MM.1S (cell line): Measurements from ENCODE around the gene TJP2.

Experiments used
- DNase-seq: peaks from one replicate; pipeline ENCODE4 v3.0.0-alpha.2; 2015
- H2AFZ ChIP-seq: fragments of 300-600 bp; sonication (generic); 2 replicates; pipeline ENCODE4 v1.6.0; 2016; ENCODE audit warnings: antibody characterized with exemption, low read length
- H3F3A ChIP-seq: fragments of 300-600 bp; sonication (generic); 2 replicates; pipeline ENCODE4 v1.6.1; 2016; ENCODE audit warnings: mild to moderate bottlenecking, antibody characterized with exemption, low read length, moderate library complexity, mixed read lengths; ENCODE audit not compliant: insufficient read depth
- H3K27ac ChIP-seq: fragments of 300-600 bp; sonication (generic); 2 replicates; pipeline ENCODE4 v1.5.1; 2016; ENCODE audit warnings: mild to moderate bottlenecking, low read length
- H3K27me3 ChIP-seq: fragments of 300-600 bp; sonication (generic); replicated peaks from 2 replicates; pipeline ENCODE4 v1.6.0; 2016; ENCODE audit warnings: low read length; ENCODE audit not compliant: insufficient read depth
- H3K36me3 ChIP-seq: fragments of 300-600 bp; sonication (generic); replicated peaks from 2 replicates; pipeline ENCODE4 v1.6.1; 2016; ENCODE audit warnings: mild to moderate bottlenecking, low read length, mixed read lengths; ENCODE audit not compliant: insufficient read depth
- H3K4me1 ChIP-seq: fragments of 300-600 bp; sonication (generic); 2 replicates; pipeline ENCODE4 v1.6.1; 2016; ENCODE audit warnings: low read length, mixed read lengths
- H3K4me2 ChIP-seq: fragments of 300-600 bp; sonication (generic); 2 replicates; pipeline ENCODE4 v1.6.0; 2016; ENCODE audit warnings: low read depth, low read length
- H3K4me3 ChIP-seq: fragments of 300-600 bp; sonication (generic); 2 replicates; pipeline ENCODE4 v1.5.1; 2016; ENCODE audit warnings: low read length, mixed read lengths
- H3K79me2 ChIP-seq: fragments of 300-600 bp; sonication (generic); 2 replicates; pipeline ENCODE4 v1.6.1; 2016; ENCODE audit warnings: mixed run types, low read length, mixed read lengths
- H3K9ac ChIP-seq: fragments of 300-600 bp; sonication (generic); 2 replicates; pipeline ENCODE4 v1.6.1; 2016; ENCODE audit warnings: low read length, mixed read lengths
- H3K9me2 ChIP-seq: fragments of 300-600 bp; sonication (generic); replicated peaks from 2 replicates; pipeline ENCODE4 v1.6.1; 2016; ENCODE audit warnings: mild to moderate bottlenecking, low read length, mixed read lengths; ENCODE audit not compliant: insufficient read depth
- H3K9me3 ChIP-seq: fragments of 300-600 bp; sonication (generic); replicated peaks from 2 replicates; pipeline ENCODE4 v1.6.1; 2016; ENCODE audit warnings: mild to moderate bottlenecking, low read length, mixed read lengths; ENCODE audit not compliant: insufficient read depth
- H4K20me1 ChIP-seq: fragments of 300-600 bp; sonication (generic); 2 replicates; pipeline ENCODE4 v1.6.1; 2016; ENCODE audit warnings: mild to moderate bottlenecking, low read length, moderate library complexity, mixed read lengths; ENCODE audit not compliant: insufficient read depth
- CTCF ChIP-seq: fragments of 300-600 bp; sonication (generic); IDR thresholded peaks from 2 replicates; pipeline ENCODE4 v1.5.1; 2016; ENCODE audit warnings: antibody characterized with exemption, low read length, mixed read lengths
- EZH2 ChIP-seq: fragments of 300-600 bp; sonication (generic); optimal IDR thresholded peaks from 2 replicates; pipeline ENCODE3; 2017; ENCODE audit warnings: low read depth, mild to moderate bottlenecking, antibody characterized with exemption, low read length, mixed read lengths
- EZH2phosphoT487 ChIP-seq: fragments of 300-600 bp; sonication (generic); IDR thresholded peaks from 2 replicates; pipeline ENCODE4 v1.6.1; 2018; ENCODE audit warnings: antibody characterized with exemption, low read length

The TJP2 gene

DNA sequence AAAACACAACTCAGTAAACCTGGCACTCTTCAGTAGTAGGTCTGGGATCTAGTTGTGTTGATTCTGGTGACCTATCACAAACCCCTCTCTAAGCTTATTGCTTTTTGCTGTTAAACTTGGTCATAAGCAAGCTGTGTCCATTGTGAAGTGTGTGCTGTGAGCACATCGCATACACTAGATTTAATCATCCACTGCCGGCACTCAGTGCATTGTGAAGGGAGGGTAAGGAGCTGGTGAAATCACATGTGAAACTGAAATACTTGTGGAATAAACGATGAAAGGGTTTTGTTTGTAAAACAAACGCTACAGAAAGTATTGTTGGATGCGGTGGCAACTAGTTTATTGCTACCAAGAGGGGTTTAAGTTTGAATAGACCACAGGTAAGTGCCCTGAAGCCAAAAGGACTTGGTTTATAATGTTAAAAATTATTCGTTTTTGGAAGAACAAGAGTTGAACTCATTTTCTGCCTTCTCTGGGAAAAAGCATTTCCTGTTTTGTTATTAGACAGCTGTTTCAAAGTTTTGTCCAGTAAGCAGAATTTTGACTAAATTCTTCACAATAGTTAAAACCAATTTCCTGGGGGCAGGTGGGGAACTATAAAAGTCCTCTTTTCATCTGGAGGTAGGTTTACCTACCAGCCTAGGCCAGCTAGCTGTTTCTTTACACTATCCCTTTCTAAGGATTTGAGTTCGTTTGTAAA, 24.6 kb downstream of the TJP2 start:
- Histone ChIP-seq H3K79me2 (peaks cover 92% of the 10 kb centered on the region), H3K9me3 (no peaks in the 10 kb centered on the region), H3K27ac (no peak overlapping the region), H3K27me3 (no peaks in the 10 kb centered on the region), H3K4me3 (no peak overlapping the region), H3K4me1 (no peaks in the 10 kb centered on the region), H3F3A (no peaks in the 10 kb centered on the region), H4K20me1 (peaks cover 5% of the 10 kb centered on the region; the same call in 1 of the 2 replicates), H3K36me3 (no peaks in the 10 kb centered on the region), H3K9ac (no peak overlapping the region), H2AFZ (no peak overlapping the region), H3K9me2 (no peaks in the 10 kb centered on the region), H3K4me2 (no peak overlapping the region)
- DNase-seq: no peak
- TF ChIP-seq EZH2 (no peak), EZH2phosphoT487 (no peak), CTCF (no peak)

DNA sequence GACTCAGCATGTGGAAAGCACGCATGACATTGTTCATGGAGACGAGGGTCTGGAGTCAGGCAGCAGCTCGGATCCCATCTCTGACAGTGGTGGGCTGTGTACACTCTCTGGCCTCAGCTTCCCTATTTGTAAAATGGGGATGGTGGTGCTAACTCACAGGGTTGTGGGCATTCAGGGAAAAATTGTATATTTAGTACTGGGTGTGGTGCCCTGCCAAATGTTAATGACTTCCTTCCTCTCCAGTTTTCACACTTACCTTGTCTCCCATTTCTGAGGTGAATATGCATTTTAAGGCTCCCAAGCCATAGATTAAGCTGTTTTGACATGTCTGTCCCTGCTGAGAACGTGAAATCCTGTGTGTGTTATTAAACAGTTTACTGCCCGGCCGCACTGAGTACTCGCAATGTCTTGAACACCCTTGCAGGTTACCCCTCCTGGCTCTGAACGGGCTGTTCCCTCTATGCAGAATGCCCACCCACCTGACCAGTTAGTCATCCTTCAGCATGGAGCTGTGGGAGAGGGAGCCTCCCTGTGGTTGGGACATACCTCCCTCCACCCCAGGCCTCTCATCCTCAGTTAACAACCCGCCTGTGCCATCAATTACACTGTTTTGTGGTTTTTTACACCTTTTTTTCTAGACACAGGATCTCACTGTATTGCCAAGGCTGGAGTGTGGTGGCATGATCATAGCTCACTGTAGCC, 25.8 kb downstream of the TJP2 start:
- Histone ChIP-seq H3K4me1 (no peaks in the 10 kb centered on the region), H3K4me3 (no peak overlapping the region), H3F3A (no peaks in the 10 kb centered on the region), H3K79me2 (peaks cover 92% of the 10 kb centered on the region), H3K4me2 (no peak overlapping the region), H3K9me3 (no peaks in the 10 kb centered on the region), H3K36me3 (no peaks in the 10 kb centered on the region), H2AFZ (no peak overlapping the region), H3K27me3 (no peaks in the 10 kb centered on the region), H3K9ac (no peak overlapping the region), H4K20me1 (no peaks in the 10 kb centered on the region), H3K9me2 (no peaks in the 10 kb centered on the region), H3K27ac (no peak overlapping the region)
- no peak for TF ChIP-seq CTCF
- TF ChIP-seq EZH2phosphoT487: no peak
- TF ChIP-seq EZH2: no peak
- no peak for DNase-seq

- no peaks in the 10 kb centered on the region for H3F3A ChIP-seq
- no peak overlapping the region for H2AFZ ChIP-seq
- no peaks in the 10 kb centered on the region for H3K9me2 ChIP-seq
- no peak overlapping the region for H3K4me2 ChIP-seq
- no peaks in the 10 kb centered on the region for H3K9me3 ChIP-seq
- H3K4me3 ChIP-seq: no peak overlapping the region
- no peaks in the 10 kb centered on the region for H3K4me1 ChIP-seq
- peaks cover 86% of the 10 kb centered on the region for H3K79me2 ChIP-seq
- no peak overlapping the region for H3K9ac ChIP-seq
- no peaks in the 10 kb centered on the region for H4K20me1 ChIP-seq
- TF ChIP-seq CTCF (no peak), EZH2phosphoT487 (no peak), EZH2 (no peak)
- DNase-seq: no peak
- no peak overlapping the region for H3K27ac ChIP-seq
- no peaks in the 10 kb centered on the region for H3K36me3 ChIP-seq
- no peaks in the 10 kb centered on the region for H3K27me3 ChIP-seq
Observed at GRCh38 chr9:69202556-69202955, 28.5 kb downstream of the TJP2 start.
